ENCODE measurements around the gene DGKB.

DNA sequence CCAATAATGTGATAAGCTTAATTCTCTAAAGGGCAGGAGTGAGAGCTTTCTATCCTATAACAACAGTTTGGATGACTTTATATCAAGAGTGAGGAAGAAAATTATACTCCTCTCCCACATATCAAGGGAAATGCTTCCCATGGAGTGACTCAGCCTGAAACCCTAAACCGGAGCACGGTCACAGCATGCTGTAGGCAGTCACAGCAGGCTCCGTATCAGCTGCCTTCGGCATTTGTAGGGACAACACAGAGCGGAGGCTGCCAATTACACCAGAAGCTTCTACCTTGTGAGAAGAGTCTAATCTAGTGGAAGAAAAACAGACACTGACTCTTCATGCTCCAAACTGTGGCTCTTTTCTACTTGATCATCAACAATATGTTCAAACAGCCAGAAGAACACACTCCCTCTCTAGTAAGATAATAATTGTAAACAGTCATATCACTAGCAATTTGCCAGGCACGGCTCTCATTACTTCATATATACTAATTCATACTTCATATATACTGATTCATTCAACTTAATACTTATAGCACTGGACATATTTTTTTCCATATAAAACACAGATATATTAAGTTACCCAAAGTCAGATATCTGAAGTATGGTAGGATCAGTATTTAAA is 65.9 kb downstream of the DGKB start:
- no peak for TF ChIP-seq POLR2AphosphoS5 (IDR thresholded peaks at IDR 0.05; ENCODE audit: low read depth, low read length)
- TF ChIP-seq, protein P1, sequence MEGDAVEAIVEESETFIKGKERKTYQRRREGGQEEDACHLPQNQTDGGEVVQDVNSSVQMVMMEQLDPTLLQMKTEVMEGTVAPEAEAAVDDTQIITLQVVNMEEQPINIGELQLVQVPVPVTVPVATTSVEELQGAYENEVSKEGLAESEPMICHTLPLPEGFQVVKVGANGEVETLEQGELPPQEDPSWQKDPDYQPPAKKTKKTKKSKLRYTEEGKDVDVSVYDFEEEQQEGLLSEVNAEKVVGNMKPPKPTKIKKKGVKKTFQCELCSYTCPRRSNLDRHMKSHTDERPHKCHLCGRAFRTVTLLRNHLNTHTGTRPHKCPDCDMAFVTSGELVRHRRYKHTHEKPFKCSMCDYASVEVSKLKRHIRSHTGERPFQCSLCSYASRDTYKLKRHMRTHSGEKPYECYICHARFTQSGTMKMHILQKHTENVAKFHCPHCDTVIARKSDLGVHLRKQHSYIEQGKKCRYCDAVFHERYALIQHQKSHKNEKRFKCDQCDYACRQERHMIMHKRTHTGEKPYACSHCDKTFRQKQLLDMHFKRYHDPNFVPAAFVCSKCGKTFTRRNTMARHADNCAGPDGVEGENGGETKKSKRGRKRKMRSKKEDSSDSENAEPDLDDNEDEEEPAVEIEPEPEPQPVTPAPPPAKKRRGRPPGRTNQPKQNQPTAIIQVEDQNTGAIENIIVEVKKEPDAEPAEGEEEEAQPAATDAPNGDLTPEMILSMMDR (IDR thresholded peaks at IDR 0.05), result no peak
